ENCODE results near the gene KSR2. TPM values are rescaled to one million over a fixed set of nuclear protein-coding genes. Genes with fewer than 3 reads are reported as not detected.

KSR2 gene
- total RNA-seq, 1 donor from 2014 or later, result 1.4 TPM

DNA sequence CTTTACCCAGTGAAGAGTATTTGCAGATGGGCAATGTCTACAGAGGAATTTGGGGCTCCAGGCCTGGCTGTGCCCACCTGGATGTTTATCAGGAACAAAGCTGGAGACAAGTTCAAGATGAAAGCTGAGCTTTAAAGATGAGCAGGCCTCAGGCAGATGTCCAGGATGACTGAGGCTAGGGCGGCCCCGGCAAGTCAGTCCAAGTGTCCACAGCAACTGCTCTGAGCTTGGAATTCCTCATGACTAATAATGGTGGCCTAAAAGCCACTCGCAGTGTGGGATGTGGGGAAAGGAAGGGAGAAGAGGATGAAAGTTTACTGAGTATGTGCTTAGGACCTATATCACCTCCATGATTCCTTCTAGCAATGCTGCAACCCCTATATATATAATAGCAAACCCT, 479.1 kb downstream of the KSR2 start:
- TF ChIP-seq, protein P1, sequence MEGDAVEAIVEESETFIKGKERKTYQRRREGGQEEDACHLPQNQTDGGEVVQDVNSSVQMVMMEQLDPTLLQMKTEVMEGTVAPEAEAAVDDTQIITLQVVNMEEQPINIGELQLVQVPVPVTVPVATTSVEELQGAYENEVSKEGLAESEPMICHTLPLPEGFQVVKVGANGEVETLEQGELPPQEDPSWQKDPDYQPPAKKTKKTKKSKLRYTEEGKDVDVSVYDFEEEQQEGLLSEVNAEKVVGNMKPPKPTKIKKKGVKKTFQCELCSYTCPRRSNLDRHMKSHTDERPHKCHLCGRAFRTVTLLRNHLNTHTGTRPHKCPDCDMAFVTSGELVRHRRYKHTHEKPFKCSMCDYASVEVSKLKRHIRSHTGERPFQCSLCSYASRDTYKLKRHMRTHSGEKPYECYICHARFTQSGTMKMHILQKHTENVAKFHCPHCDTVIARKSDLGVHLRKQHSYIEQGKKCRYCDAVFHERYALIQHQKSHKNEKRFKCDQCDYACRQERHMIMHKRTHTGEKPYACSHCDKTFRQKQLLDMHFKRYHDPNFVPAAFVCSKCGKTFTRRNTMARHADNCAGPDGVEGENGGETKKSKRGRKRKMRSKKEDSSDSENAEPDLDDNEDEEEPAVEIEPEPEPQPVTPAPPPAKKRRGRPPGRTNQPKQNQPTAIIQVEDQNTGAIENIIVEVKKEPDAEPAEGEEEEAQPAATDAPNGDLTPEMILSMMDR (IDR thresholded peaks at IDR 0.05), result no peak
- Histone ChIP-seq H3K4me1 (no peaks in the 10 kb centered on the region), H3K27ac (no peak overlapping the region), H3K27me3 (no peaks in the 10 kb centered on the region), H3K36me3 (no peaks in the 10 kb centered on the region), H3K4me3 (no peak overlapping the region), H3K9me3 (no peaks in the 10 kb centered on the region)
- intact Hi-C loops (cut with DNase I), result no loop called here
- no peak for ATAC-seq
- no peak for DNase-seq

DNA sequence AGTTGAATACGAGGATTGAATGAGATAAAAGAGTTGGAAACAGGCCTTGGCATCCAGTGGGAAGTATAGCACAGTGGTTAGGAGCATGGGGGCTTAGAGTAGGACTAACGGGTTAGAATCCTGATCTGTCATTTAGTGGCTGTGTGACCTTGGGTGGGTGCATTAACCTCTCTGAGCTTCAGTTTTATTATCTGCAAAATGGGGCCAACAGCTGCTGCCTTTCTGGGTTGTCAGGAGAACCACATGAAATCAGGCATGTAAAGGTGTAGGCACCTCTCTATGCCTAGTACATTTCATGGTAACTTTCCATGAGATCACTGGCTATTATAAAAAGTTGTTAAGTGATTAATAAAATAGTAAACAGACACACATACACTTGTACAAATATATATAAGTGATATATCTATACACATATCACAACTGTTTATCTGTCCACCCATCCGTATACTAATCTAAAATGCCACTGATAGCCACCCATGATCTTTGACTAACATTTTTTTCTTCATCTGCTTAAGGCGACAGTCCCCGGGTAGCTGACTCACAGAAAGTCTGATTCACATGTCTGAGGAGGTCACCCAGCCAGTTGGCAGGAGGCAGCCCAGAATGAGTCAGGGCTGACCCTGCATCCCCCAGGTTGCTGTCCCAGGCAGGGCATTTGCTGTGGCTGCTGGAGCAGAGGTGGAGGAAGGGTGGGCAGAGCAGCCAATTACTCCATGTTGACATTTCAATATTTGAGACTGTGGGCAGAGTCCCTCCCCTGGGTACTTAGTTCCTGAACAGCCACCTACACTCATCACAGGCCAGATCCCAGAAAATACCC, 481.7 kb downstream of the KSR2 start:
- Histone ChIP-seq H3K36me3 (no peaks in the 10 kb centered on the region), H3K4me1 (no peaks in the 10 kb centered on the region), H3K27ac (no peak overlapping the region), H3K27me3 (no peaks in the 10 kb centered on the region), H3K9me3 (no peaks in the 10 kb centered on the region), H3K4me3 (no peak overlapping the region)
- DNase-seq, result no peak
- intact Hi-C loops (cut with DNase I), result no loop called here
- peak; percentile 57 for ATAC-seq
- TF ChIP-seq, protein P1 (IDR thresholded peaks at IDR 0.05), result no peak

DNA sequence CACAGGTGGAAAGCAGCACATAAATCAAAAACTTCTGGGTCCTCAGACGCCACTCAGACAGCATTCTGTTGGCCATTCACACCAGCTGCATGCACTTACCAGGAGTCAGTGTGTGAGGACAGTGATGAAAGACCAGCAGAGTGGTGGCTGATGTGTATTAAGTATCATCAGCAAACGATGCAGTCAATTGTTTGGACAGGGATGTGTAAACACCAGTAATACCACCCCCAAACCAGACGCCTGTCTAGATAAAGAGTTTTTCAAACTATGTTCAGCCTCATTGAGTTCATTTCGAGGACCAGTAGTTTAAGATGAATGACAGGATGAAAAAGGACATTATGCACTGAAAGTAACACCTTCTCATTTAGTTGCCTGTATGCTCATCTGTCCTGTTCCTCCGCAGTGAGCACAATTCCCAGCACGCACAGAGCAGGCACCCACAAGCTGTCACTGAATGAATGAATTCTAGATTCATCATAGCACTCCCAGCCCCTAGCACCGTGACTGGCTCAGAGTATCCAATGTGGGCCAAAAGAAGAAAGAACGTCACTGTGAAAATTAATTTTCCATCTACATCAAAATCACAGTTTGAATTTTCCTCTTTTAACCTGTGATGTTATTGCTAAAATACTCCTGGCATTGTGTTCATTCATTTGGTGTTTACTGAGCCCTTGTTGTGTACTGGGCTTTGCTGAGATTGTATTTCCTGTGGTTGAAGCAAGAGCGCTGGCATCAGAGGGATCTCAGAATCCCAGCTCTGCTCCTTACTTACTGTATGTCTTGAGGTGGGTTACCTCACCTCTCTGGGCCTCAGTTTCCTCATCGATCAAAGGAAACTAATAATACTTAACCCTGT, 482.6 kb downstream of the KSR2 start:
- Histone ChIP-seq H3K27me3 (no peaks in the 10 kb centered on the region), H3K4me3 (no peak overlapping the region), H3K9me3 (no peaks in the 10 kb centered on the region), H3K4me1 (no peaks in the 10 kb centered on the region), H3K27ac (no peak overlapping the region), H3K36me3 (no peaks in the 10 kb centered on the region)
- intact Hi-C loops (cut with DNase I), result no loop called here
- TF ChIP-seq, protein P1 (IDR thresholded peaks at IDR 0.05), result no peak
- ATAC-seq (no peak), DNase-seq (no peak)

DNA sequence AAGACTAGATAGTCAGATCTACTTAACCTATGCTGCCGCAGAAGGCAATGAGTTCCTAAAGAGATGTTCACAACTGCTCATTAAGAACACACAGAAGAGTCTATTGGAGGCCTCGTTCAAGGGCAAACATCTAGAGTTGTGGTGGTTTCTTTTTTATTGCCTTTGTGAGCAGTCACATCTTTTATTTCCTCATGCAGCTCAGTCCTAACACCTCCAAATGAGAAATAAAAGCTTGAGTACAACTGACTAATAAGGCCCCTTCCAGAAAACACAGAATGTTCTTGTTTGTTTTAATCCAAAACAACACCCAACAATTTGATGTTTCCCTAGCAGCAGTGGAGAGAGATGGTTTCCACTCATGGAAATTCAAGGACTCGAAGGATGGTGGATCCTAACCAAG, 483.9 kb downstream of the KSR2 start:
- Histone ChIP-seq H3K4me3 (no peak overlapping the region), H3K36me3 (no peaks in the 10 kb centered on the region), H3K9me3 (no peaks in the 10 kb centered on the region), H3K27me3 (no peaks in the 10 kb centered on the region), H3K4me1 (no peaks in the 10 kb centered on the region), H3K27ac (no peak overlapping the region)
- DNase-seq (no peak), ATAC-seq (no peak)
- TF ChIP-seq, protein P1 (IDR thresholded peaks at IDR 0.05), result no peak
- intact Hi-C loops (cut with DNase I), result no loop called here

DNA sequence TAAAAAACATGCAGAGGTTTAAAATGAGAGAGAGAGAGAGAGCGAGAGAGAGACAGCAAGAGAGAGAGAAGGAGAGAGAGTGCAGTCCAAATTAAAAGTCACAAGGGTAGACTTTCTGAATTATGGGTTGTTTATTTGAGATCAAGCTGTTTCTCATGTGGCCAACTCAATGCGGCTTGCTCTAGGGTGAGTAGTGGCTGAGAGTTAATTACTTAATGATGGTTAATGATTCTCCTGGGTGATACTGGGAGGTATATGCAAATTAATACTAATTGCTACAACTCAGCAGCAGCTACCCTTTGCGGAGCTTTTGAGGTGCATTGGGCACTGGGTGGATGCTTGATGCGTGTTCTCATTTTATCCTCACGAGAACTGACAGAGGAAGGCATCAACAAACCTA, 485.3 kb downstream of the KSR2 start:
- H3K27ac ChIP-seq, result no peak overlapping the region
- no peak overlapping the region for H3K4me3 ChIP-seq
- no peaks in the 10 kb centered on the region for H3K36me3 ChIP-seq
- intact Hi-C loops (cut with DNase I), result no loop called here
- no peak for DNase-seq
- H3K9me3 ChIP-seq, result no peaks in the 10 kb centered on the region
- TF ChIP-seq, protein P1 (IDR thresholded peaks at IDR 0.05), result no peak
- H3K4me1 ChIP-seq, result no peaks in the 10 kb centered on the region
- ATAC-seq, result no peak
- no peaks in the 10 kb centered on the region for H3K27me3 ChIP-seq

Data from upper lobe of right lung (tissue), 1 donor.